CD14-positive monocyte (primary cell): ENCODE measurements around the gene LRRC74A. TPM values are rescaled to one million over a fixed set of nuclear protein-coding genes. Genes with fewer than 3 reads are reported as not detected.
A peak's percentile ranks its signal among the peaks of the same experiment; 100 is the strongest.

ENCODE experiments used
- DNase-seq, 3 donors: peaks; one replicate each; pipeline ENCODE4 v3.0.0-alpha.2; 2011 to 2022
- H2AFZ ChIP-seq: 2 replicates; pipeline ENCODE4 v1.6.0; 2012; ENCODE audit warnings: mild to moderate bottlenecking, low read depth, low read length, inconsistent platforms; ENCODE audit not compliant: insufficient read depth, poor library complexity, severe bottlenecking
- H3K27ac ChIP-seq, 2 donors: 1 replicate in 1 of 2; 2 replicates in 1 of 2; pipeline ENCODE4 v1.5.1; 2012 to 2013; ENCODE audit warnings: low read length in 2 of 2, control low read depth in 1 of 2, inconsistent platforms in 1 of 2, low read depth in 1 of 2, mild to moderate bottlenecking in 1 of 2
- H3K27me3 ChIP-seq, 2 donors: one replicate each; pipeline versions ENCODE4 v1.6.0 to v1.6.1; 2011 to 2013; ENCODE audit warnings: low read length in 2 of 2; ENCODE audit not compliant: control insufficient read depth in 2 of 2, insufficient read depth in 2 of 2
- H3K36me3 ChIP-seq, 2 donors: replicated peaks in 1 of 2; 1 replicate in 1 of 2; 2 replicates in 1 of 2; pipeline versions ENCODE4 v1.5.1 to v1.6.1; 2012 to 2013; ENCODE audit warnings: low read length in 2 of 2, control low read depth in 1 of 2, inconsistent platforms in 1 of 2, mild to moderate bottlenecking in 1 of 2; ENCODE audit not compliant: insufficient read depth in 2 of 2, control insufficient read depth in 1 of 2
- H3K4me1 ChIP-seq, 2 donors: 1 replicate in 1 of 2; 2 replicates in 1 of 2; pipeline versions ENCODE4 v1.5.1 to v1.6.1; 2012 to 2013; ENCODE audit warnings: low read length in 2 of 2, control low read depth in 1 of 2, inconsistent platforms in 1 of 2, mild to moderate bottlenecking in 1 of 2, moderate library complexity in 1 of 2; ENCODE audit not compliant: insufficient read depth in 2 of 2, control insufficient read depth in 1 of 2
- H3K4me2 ChIP-seq: replicated peaks from 2 replicates; pipeline ENCODE3; 2012; ENCODE audit warnings: low read length, moderate library complexity, mild to moderate bottlenecking; ENCODE audit not compliant: poor library complexity, severe bottlenecking; ENCODE audit errors: extremely low read depth
- H3K4me3 ChIP-seq, 3 experiments: fragments of 200-600 bp in 1 of 3; sonication (generic) in 1 of 3; replicated peaks in 1 of 3; 1 replicate in 2 of 3; 2 replicates in 1 of 3; pipeline ENCODE4 v1.5.1; 2011 to 2013; ENCODE audit warnings: low read length in 3 of 3, mild to moderate bottlenecking in 3 of 3, control low read depth in 2 of 3, low read depth in 2 of 3, inconsistent platforms in 1 of 3, moderate library complexity in 1 of 3
- H3K79me2 ChIP-seq: 2 replicates; pipeline ENCODE4 v1.6.0; 2012; ENCODE audit warnings: mild to moderate bottlenecking, control low read depth, inconsistent platforms, low read length, moderate library complexity; ENCODE audit not compliant: insufficient read depth
- H3K9ac ChIP-seq: 2 replicates; pipeline ENCODE4 v1.6.0; 2017; ENCODE audit warnings: low read length, mild to moderate bottlenecking; ENCODE audit not compliant: insufficient read depth, poor library complexity, severe bottlenecking
- H3K9me3 ChIP-seq, 2 donors: replicated peaks in 1 of 2; 1 replicate in 1 of 2; 2 replicates in 1 of 2; pipeline versions ENCODE4 v1.5.1 to v1.6.1; 2012 to 2013; ENCODE audit warnings: low read length in 2 of 2, control low read depth in 1 of 2; ENCODE audit not compliant: control insufficient read depth in 1 of 2, insufficient read depth in 1 of 2
- H4K20me1 ChIP-seq: 2 replicates; pipeline ENCODE4 v1.6.0; 2012; ENCODE audit warnings: mild to moderate bottlenecking, low read length, control low read depth, moderate library complexity; ENCODE audit not compliant: insufficient read depth
- H3K27ac Mint-ChIP-seq, 7 donors: one replicate each; pipeline ENCODE4 v1.8.0; 2020; ENCODE audit warnings: mild to moderate bottlenecking in 7 of 7, mixed read lengths in 7 of 7, moderate library complexity in 6 of 7, inconsistent platforms in 2 of 7
- H3K27me3 Mint-ChIP-seq, 3 donors: one replicate each; pipeline ENCODE4 v1.8.0; 2021 to 2022; ENCODE audit warnings: low read depth in 3 of 3, mild to moderate bottlenecking in 3 of 3, mixed read lengths in 3 of 3, moderate library complexity in 3 of 3, inconsistent platforms in 1 of 3
- H3K36me3 Mint-ChIP-seq, 2 donors: one replicate each; pipeline ENCODE4 v1.8.0; 2020; ENCODE audit warnings: mixed read lengths in 2 of 2, inconsistent platforms in 1 of 2, mild to moderate bottlenecking in 1 of 2
- H3K4me1 Mint-ChIP-seq: one replicate; pipeline ENCODE4 v1.8.0; 2020; ENCODE audit warnings: mild to moderate bottlenecking, mixed read lengths
- H3K4me3 Mint-ChIP-seq, 2 donors: one replicate each; pipeline ENCODE4 v1.8.0; 2020; ENCODE audit warnings: mild to moderate bottlenecking in 2 of 2, mixed read lengths in 2 of 2, moderate library complexity in 1 of 2
- H3K9me3 Mint-ChIP-seq, 7 donors: one replicate each; pipeline ENCODE4 v1.8.0; 2020 to 2022; ENCODE audit warnings: mixed read lengths in 7 of 7, mild to moderate bottlenecking in 6 of 7, moderate library complexity in 6 of 7, inconsistent platforms in 2 of 7
- CTCF ChIP-seq: fragments of 200-600 bp; IDR thresholded peaks from one replicate; pipeline ENCODE4 v1.8.0; 2022; ENCODE audit warnings: antibody characterized with exemption, mild to moderate bottlenecking
- WGBS: methylation state at CpG from one replicate; pipeline ENCODE4 v1.1.5; 2013; ENCODE audit warnings: missing lambda C conversion rate; ENCODE audit not compliant: insufficient coverage; 5-methylcytosine and 5-hydroxymethylcytosine counted together
- intact Hi-C, 2 donors: fragments of 100-400 bp; cut with micrococcal nuclease; formaldehyde crosslinking; loops; one replicate each; pipeline versions ENCODE4 v1.15.0 to v1.15.1; 2023
- polyA plus RNA-seq, 3 donors: library from polyadenylated mRNA; depleted of rRNA in 1 of 3; unstranded in 2 of 3; stranded (reverse) in 1 of 3; fragments of 300-500 nt in 2 of 3; fragments of >200 nt in 1 of 3; fragmentation: Illumina TruSeq in 2 of 3; gene quantifications; 1 replicate in 2 of 3; 2 replicates in 1 of 3; pipeline ENCODE4 v1.2.3, GENCODE V29; 2012 to 2021

The LRRC74A gene
- polyA plus RNA-seq, 3 donors: 0.24 TPM; not detected in 2

DNA sequence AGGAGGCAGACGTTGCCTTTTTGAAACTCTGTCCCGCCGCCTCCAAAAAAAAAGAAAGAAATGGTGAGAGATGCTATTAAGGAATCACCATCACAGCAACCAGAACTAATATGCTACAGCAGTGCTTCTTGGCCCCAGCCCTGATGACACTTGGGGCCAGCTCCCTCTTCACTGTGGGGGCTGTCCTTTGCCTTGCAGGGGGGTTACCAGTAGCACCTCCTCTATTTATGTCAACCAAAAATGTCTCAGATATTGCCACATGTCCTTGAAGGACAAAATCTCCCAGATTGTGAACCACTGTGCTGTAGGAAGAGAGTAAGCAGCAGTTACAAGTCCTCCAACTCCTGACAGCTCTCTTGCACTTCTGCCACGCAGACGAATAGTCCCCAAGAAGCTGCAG lies 76.4 kb downstream of the LRRC74A start:
- Histone ChIP-seq H3K4me2 (no peak overlapping the region), H3K9me3 (no peaks in the 10 kb centered on the region), H3K9ac (no peak overlapping the region), H3K79me2 (no peaks in the 10 kb centered on the region), H3K36me3 (no peaks in the 10 kb centered on the region), H3K27me3 (no peaks in the 10 kb centered on the region), H2AFZ (no peak overlapping the region), H3K4me3 (no peak overlapping the region), H3K4me1 (peaks cover 16 to 19% of the 10 kb centered on the region in 2 donors), H4K20me1 (no peaks in the 10 kb centered on the region), H3K27ac (no peak overlapping the region)
- H3K9me3 Mint-ChIP-seq: peaks cover 0 to 8% (median 2%) of the 10 kb centered on the region in 7 donors
- WGBS: 94% methylated on average over 2 of the region's 5 CpGs
- no peak for TF ChIP-seq CTCF
- intact Hi-C loops: no loop called here
- no peaks in the 10 kb centered on the region for H3K36me3 Mint-ChIP-seq
- DNase-seq: no peak
- H3K4me1 Mint-ChIP-seq: peaks cover 21% of the 10 kb centered on the region
- peaks cover 12 to 18% (median 13%) of the 10 kb centered on the region in 3 donors for H3K27me3 Mint-ChIP-seq
- H3K4me3 Mint-ChIP-seq: no peak overlapping the region
- no peak overlapping the region for H3K27ac Mint-ChIP-seq

DNA sequence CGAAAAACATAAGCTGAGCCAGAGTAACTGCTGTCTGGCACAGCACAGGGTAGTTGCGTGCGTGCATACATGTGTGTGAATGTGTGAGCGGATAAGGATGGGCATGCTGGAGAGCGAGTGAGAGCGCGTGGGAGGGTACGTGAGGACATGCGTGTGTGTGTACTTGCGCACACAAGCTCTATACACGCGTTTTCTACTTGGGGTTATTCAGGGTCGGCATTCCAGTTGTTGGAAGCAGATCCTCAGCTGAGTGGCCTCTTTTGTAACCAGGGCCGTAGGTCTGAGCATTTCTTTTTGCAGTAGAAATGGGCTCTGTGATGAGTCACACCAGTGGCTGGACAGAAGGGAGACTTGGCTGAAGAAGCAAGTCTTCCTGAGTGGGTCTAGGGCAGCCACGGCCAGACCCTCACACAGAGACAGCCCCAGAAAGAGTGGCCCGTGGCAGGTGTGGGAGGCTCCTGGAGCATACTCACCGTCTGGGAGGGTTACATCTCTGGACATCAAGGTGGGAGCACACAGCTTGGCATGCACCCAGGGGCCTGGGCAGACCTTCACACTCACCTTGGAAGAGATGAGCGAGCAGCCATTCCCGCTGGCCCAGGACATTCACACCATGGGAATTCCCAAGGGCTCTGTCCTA lies 78.0 kb downstream of the LRRC74A start:
- Mint-ChIP-seq H3K4me3 (peak overlapping the region in 1 of 2 donors; percentile 51), H3K9me3 (peaks cover 0 to 10% (median 4%) of the 10 kb centered on the region in 7 donors), H3K36me3 (peaks cover 3 to 4% of the 10 kb centered on the region in 2 donors), H3K27me3 (peaks cover 14 to 18% (median 14%) of the 10 kb centered on the region in 3 donors), H3K27ac (peak overlapping the region; percentile 74 to 93 (median 88)), H3K4me1 (peaks cover 28% of the 10 kb centered on the region)
- H3K4me3 ChIP-seq: no peak overlapping the region
- no peaks in the 10 kb centered on the region for H3K36me3 ChIP-seq
- no peak overlapping the region for H3K4me2 ChIP-seq
- H2AFZ ChIP-seq: no peak overlapping the region
- 94% methylated on average over 18 of the region's 19 CpGs for WGBS
- H3K79me2 ChIP-seq: no peaks in the 10 kb centered on the region
- H3K9ac ChIP-seq: no peak overlapping the region
- H3K4me1 ChIP-seq: peaks cover 24 to 27% of the 10 kb centered on the region in 2 donors
- TF ChIP-seq CTCF: no peak
- intact Hi-C loops: no loop called here
- H3K27ac ChIP-seq: peak overlapping the region; percentile 42 to 79
- no peaks in the 10 kb centered on the region for H4K20me1 ChIP-seq
- no peaks in the 10 kb centered on the region for H3K9me3 ChIP-seq
- peak in 2 of 3 donors; percentile 46 to 63 for DNase-seq
- no peaks in the 10 kb centered on the region for H3K27me3 ChIP-seq
